Heart left ventricle (tissue), 16 donors: ENCODE measurements around the gene CDH8. TPM values are rescaled to one million over a fixed set of nuclear protein-coding genes. Genes with fewer than 3 reads are reported as not detected.

Source experiments
- ATAC-seq, 4 donors: fragments of 200-7000 bp; cut with Tn5 transposase; one replicate each; pipeline ENCODE4 v1.9.1; 2020 to 2022; ENCODE audit warnings: moderate library complexity in 4 of 4, mild to moderate bottlenecking in 3 of 4, moderate number of reproducible peaks in 1 of 4
- DNase-seq, 5 donors: peaks; one replicate each; pipeline ENCODE4 v3.0.0-alpha.2; 2020
- H3K27ac ChIP-seq, 12 donors: fragments of 200-600 bp; sonication (generic) in 4 of 12; one replicate each; pipeline versions ENCODE4 v1.5.0 to v1.8.0; 2016 to 2022; ENCODE audit warnings: mild to moderate bottlenecking in 2 of 12
- H3K27me3 ChIP-seq, 9 donors: fragments of 200-600 bp; sonication (generic) in 2 of 9; one replicate each; pipeline versions ENCODE4 v1.5.1 to v1.8.0; 2016 to 2022; ENCODE audit warnings: mild to moderate bottlenecking in 3 of 9
- H3K36me3 ChIP-seq, 9 donors: fragments of 200-600 bp; sonication (generic) in 2 of 9; one replicate each; pipeline versions ENCODE4 v1.5.0 to v1.8.0; 2018 to 2022; ENCODE audit warnings: mild to moderate bottlenecking in 2 of 9
- H3K4me1 ChIP-seq, 12 donors: fragments of 200-600 bp; sonication (generic) in 4 of 12; one replicate each; pipeline versions ENCODE4 v1.5.0 to v1.8.0; 2016 to 2022; ENCODE audit warnings: mild to moderate bottlenecking in 3 of 12
- H3K4me3 ChIP-seq, 12 donors: fragments of 200-600 bp; sonication (generic) in 4 of 12; one replicate each; pipeline versions ENCODE4 v1.5.0 to v1.8.0; 2017 to 2022; ENCODE audit warnings: mild to moderate bottlenecking in 9 of 12, moderate library complexity in 4 of 12
- H3K9me3 ChIP-seq, 12 donors: fragments of 200-600 bp; sonication (generic) in 4 of 12; one replicate each; pipeline versions ENCODE4 v1.5.0 to v1.8.0; 2016 to 2022; ENCODE audit warnings: mild to moderate bottlenecking in 1 of 12
- POLR2A ChIP-seq, 2 donors: fragments of 450-650 bp; IDR thresholded peaks; one replicate each; pipeline ENCODE4 v1.6.1; 2017; ENCODE audit warnings: antibody characterized with exemption in 2 of 2, mild to moderate bottlenecking in 2 of 2, moderate library complexity in 2 of 2
- WGBS, 4 donors: extraction: QIAGEN DNeasy Blood & Tissue Kit in 2 of 4; methylation state at CpG; one replicate each; pipeline versions ENCODE4 v1.1.5 to v1.1.7; 2013 to 2018; 5-methylcytosine and 5-hydroxymethylcytosine counted together
- intact Hi-C, 10 donors: fragments of 100-400 bp; cut with DNase I; formaldehyde crosslinking; loops; one replicate each; pipeline versions ENCODE4 v1.11.1 to v1.14.2; 2022
- polyA plus RNA-seq, 2 donors: library from polyadenylated mRNA; stranded (reverse); fragments of 200-250 nt; gene quantifications; one replicate each; pipeline ENCODE4 v1.2.3, GENCODE V29; 2013
- total RNA-seq, 9 donors: library from RNA; depleted of rRNA in 2 of 9; stranded (reverse); fragments of >200 nt in 2 of 9; fragmentation: NEBNext Ultra II Directional in 3 of 9; extraction: Animal tissue kit (Norgen Biotek cat#: 25700) in 3 of 9; gene quantifications; one replicate each; pipeline versions ENCODE4 v1.1.0 to v1.2.4, GENCODE V29; 2016 to 2023
- TF ChIP-seq, protein P1 (sequence below), 12 donors: fragments of 200-600 bp; sonication (generic) in 4 of 12; IDR thresholded peaks; one replicate each; pipeline versions ENCODE4 v1.5.0 to v1.8.0; 2018 to 2022; ENCODE audit warnings: antibody characterized with exemption in 12 of 12, mild to moderate bottlenecking in 5 of 12
- donor health status: ischemic (EF 13 %, LVEDD 7.1; RV severe dilation, severe dysfunction).
- donor health status: healthy with polysubstance abuse.
- donor health status: DM: no; HTN: yes; CAD: no.
- donor health status: DM: no; HTN: no; CAD: no.
- donor health status: ischemic (EF 25% LVEDD 6.9; RV normal size, moderate dysfunction).
- donor health status: ischemic (EF 25% LVEDD 5.7; RV mildly dilated, moderate dysfunction).
- donor health status: healthy.
- donor health status: DM: yes; HTN: yes; CAD: no.
- donor health status: ischemic (EF 35%, LVEDD 5.7; RV mildly dilated, moderate dysfunction).
- donor health status: nonischemic (EF 11% LVEDD 7.7; RV severe dilation, severe dysfunction).
- donor health status: DM: yes; HTN: yes; CAD: no.
- donor health status: PGD.
- donor health status: ischemic (EF 29% LVEDD 5.4; RV normal size, mild dysfunction).
- donor health status: nonischemic (EF 23%, LVEDD 6.1; RV moderate dilation, normal function).

The CDH8 gene
- total and polyA plus RNA-seq, 11 donors, result 0.01 to 1.3 (median 0.37) TPM; not detected in 4

DNA sequence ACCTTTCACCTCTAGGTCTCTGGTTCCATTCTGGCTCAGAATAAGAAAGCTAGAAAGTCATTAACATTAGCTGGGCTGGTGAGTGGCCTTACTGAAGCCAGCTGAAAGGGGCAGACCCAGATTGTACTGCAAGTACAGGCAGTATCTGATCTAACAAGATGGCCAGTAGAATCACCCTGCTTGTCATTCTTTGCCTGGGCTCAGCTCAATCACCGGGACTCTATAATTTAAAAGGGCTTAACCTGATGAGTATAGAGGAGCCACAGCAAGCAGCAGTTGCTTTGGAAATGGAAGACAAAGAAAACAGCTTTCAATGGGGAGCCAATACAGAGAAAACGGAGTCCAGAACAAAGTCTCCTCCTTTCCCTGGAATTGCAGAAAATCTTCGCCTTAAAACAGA is 13.6 kb downstream of the CDH8 start:
- H3K27me3 ChIP-seq, result peaks cover 0 to 5% (median 0%) of the 10 kb centered on the region in 9 donors
- H3K36me3 ChIP-seq, result no peaks in the 10 kb centered on the region
- TF ChIP-seq, protein P1, sequence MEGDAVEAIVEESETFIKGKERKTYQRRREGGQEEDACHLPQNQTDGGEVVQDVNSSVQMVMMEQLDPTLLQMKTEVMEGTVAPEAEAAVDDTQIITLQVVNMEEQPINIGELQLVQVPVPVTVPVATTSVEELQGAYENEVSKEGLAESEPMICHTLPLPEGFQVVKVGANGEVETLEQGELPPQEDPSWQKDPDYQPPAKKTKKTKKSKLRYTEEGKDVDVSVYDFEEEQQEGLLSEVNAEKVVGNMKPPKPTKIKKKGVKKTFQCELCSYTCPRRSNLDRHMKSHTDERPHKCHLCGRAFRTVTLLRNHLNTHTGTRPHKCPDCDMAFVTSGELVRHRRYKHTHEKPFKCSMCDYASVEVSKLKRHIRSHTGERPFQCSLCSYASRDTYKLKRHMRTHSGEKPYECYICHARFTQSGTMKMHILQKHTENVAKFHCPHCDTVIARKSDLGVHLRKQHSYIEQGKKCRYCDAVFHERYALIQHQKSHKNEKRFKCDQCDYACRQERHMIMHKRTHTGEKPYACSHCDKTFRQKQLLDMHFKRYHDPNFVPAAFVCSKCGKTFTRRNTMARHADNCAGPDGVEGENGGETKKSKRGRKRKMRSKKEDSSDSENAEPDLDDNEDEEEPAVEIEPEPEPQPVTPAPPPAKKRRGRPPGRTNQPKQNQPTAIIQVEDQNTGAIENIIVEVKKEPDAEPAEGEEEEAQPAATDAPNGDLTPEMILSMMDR (IDR thresholded peaks at IDR 0.05), result no peak
- no peak for TF ChIP-seq POLR2A (IDR thresholded peaks at IDR 0.05)
- ATAC-seq, result no peak
- no peak overlapping the region for H3K4me3 ChIP-seq
- intact Hi-C loops, result no loop called here
- WGBS, 4 donors, result 63 to 73% (median 65%) methylated on average over 3 of the region's 3 CpGs
- H3K9me3 ChIP-seq, result no peaks in the 10 kb centered on the region
- no peaks in the 10 kb centered on the region for H3K4me1 ChIP-seq
- DNase-seq, result no peak
- H3K27ac ChIP-seq, result no peak overlapping the region

DNA sequence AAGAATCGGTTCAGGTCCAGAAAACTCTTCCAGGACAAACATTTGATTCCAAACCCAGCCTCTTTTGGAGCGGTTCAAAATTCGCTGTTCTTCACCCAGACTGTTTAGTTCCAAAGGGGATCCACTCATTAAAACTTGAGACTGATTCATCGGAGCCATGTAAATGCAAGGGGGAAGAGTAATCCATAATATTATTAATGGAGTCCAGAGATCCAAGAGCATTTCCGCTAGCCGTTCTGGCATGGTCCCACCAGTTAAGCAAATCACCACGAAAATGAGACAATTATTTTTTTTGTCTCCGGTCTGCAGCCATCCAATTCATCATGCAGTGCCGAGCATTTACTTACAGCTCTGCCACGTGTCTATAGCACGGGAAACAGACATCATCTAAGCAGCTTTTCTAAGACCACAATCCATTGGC is 15.1 kb downstream of the CDH8 start:
- no peaks in the 10 kb centered on the region for H3K36me3 ChIP-seq
- ATAC-seq, result no peak
- H3K27ac ChIP-seq, result no peak overlapping the region
- H3K4me1 ChIP-seq, result no peaks in the 10 kb centered on the region
- H3K9me3 ChIP-seq, result no peaks in the 10 kb centered on the region
- no peak for TF ChIP-seq POLR2A (IDR thresholded peaks at IDR 0.05)
- TF ChIP-seq, protein P1 (IDR thresholded peaks at IDR 0.05), result no peak
- 58 to 74% (median 67%) methylated on average over 11 of the region's 11 CpGs for WGBS, 4 donors
- no peak for DNase-seq
- no peaks in the 10 kb centered on the region for H3K27me3 ChIP-seq
- intact Hi-C loops, result no loop called here
- H3K4me3 ChIP-seq, result no peak overlapping the region

DNA sequence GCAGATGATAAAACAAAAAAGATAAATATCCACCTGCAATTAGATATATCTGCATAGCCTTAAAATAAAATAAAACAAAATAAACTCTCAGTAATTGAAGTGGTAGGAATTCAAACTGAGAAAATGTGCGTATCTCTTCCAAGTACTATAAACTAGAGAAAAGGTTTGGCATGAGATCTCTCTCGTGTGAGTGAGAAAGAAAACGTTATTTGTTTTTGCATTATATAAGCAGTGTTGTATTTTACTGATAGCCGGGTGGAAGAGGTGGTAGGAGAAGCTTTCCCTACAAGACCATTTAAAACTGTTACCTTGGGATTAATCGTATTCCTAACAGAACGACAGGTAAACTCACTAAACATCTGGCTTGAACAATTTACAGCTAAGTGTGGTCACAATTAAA is 15.6 kb downstream of the CDH8 start:
- Histone ChIP-seq H3K4me3 (no peak overlapping the region), H3K9me3 (no peaks in the 10 kb centered on the region), H3K27ac (no peak overlapping the region), H3K36me3 (no peaks in the 10 kb centered on the region), H3K4me1 (no peaks in the 10 kb centered on the region), H3K27me3 (no peaks in the 10 kb centered on the region)
- no peak for DNase-seq
- no peak for TF ChIP-seq POLR2A (IDR thresholded peaks at IDR 0.05)
- TF ChIP-seq, protein P1 (IDR thresholded peaks at IDR 0.05), result no peak
- WGBS, 4 donors, result 76 to 78% (median 77%) methylated on average over 6 of the region's 6 CpGs
- intact Hi-C loops, result no loop called here
- no peak for ATAC-seq

GRCh38 chr16:62019851-62020250 is 16.4 kb downstream of the CDH8 start:
- DNase-seq (no peak), ATAC-seq (no peak)
- WGBS, 4 donors, result 76 to 85% (median 83%) methylated on average over 1 of the region's 1 CpG
- no peaks in the 10 kb centered on the region for H3K27me3 ChIP-seq
- no peak overlapping the region for H3K4me3 ChIP-seq
- TF ChIP-seq, protein P1 (IDR thresholded peaks at IDR 0.05), result no peak
- TF ChIP-seq POLR2A (IDR thresholded peaks at IDR 0.05), result no peak
- H3K4me1 ChIP-seq, result no peaks in the 10 kb centered on the region
- no peaks in the 10 kb centered on the region for H3K9me3 ChIP-seq
- H3K27ac ChIP-seq, result no peak overlapping the region
- intact Hi-C loops, result no loop called here
- no peaks in the 10 kb centered on the region for H3K36me3 ChIP-seq
